ENCODE results near the gene TOB2.
"Not testable (repeated sequence)": the region's sequence is repeated elsewhere in the genome, so short reads cannot be mapped to it uniquely, and the experiment has no call there.

Gene TOB2

GRCh38 chr22:41469218-41469851 lies 22.7 kb upstream of the TOB2 start:
- TF ChIP-seq, protein P1, sequence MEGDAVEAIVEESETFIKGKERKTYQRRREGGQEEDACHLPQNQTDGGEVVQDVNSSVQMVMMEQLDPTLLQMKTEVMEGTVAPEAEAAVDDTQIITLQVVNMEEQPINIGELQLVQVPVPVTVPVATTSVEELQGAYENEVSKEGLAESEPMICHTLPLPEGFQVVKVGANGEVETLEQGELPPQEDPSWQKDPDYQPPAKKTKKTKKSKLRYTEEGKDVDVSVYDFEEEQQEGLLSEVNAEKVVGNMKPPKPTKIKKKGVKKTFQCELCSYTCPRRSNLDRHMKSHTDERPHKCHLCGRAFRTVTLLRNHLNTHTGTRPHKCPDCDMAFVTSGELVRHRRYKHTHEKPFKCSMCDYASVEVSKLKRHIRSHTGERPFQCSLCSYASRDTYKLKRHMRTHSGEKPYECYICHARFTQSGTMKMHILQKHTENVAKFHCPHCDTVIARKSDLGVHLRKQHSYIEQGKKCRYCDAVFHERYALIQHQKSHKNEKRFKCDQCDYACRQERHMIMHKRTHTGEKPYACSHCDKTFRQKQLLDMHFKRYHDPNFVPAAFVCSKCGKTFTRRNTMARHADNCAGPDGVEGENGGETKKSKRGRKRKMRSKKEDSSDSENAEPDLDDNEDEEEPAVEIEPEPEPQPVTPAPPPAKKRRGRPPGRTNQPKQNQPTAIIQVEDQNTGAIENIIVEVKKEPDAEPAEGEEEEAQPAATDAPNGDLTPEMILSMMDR (IDR thresholded peaks at IDR 0.05; ENCODE audit: low read depth, low read length), result peak; percentile 27; the same call in 1 of the 2 replicates
- no peak for TF ChIP-seq EZH2phosphoT487 (IDR thresholded peaks at IDR 0.05; ENCODE audit: low read depth)
- H2AFZ ChIP-seq (ENCODE audit: low read depth, low read length), result peak overlapping the region; percentile 9; the same call in 1 of the 2 replicates

GRCh38 chr22:41468381-41469217 lies 22.0 kb upstream of the TOB2 start, which contains the start of the genes ACO2 and PHF5A:
ACO2 (plus strand) TSS chr22:41469117; CDS start chr22:41469147, 30 bp downstream.
PHF5A (minus strand) TSS chr22:41468692; CDS start chr22:41468653, 39 bp downstream.
- TF ChIP-seq EZH2phosphoT487 (IDR thresholded peaks at IDR 0.05; ENCODE audit: low read depth), result no peak
- TF ChIP-seq, protein P1 (IDR thresholded peaks at IDR 0.05; ENCODE audit: low read depth, low read length), result no peak
- peaks cover 37% of the 10 kb centered on the region for H3K36me3 ChIP-seq (replicated peaks; ENCODE audit: low read depth, low read length)
- peak within 1 kb of the TSS; percentile 79 for H3K4me3 ChIP-seq (ENCODE audit: low read length)
- peak within 1 kb of the TSS; percentile 95 for H2AFZ ChIP-seq (ENCODE audit: low read depth, low read length)
- no peaks in the 10 kb centered on the region for H3K27me3 ChIP-seq (ENCODE audit: low read depth, low read length)
- no peaks in the 10 kb centered on the region for H3K9me3 ChIP-seq (ENCODE audit: insufficient read depth, low read length)
- H3K27ac ChIP-seq (ENCODE audit: low read length), result peak within 1 kb of the TSS; percentile 77
- peaks cover 88% of the 10 kb centered on the region for H3K79me2 ChIP-seq (ENCODE audit: low read length)
- peak within 1 kb of the TSS; percentile 84 for H3K9ac ChIP-seq (ENCODE audit: low read length)
- peak within 1 kb of the TSS; percentile 93 for H3K4me2 ChIP-seq (ENCODE audit: low read length)
- H3K4me1 ChIP-seq (ENCODE audit: low read length), result peaks cover 18% of the 10 kb centered on the region
- no peaks in the 10 kb centered on the region for H4K20me1 ChIP-seq (ENCODE audit: insufficient read depth, low read length)

More at GRCh38 chr22:41469218-41469851, 22.7 kb upstream of the TOB2 start:
- peak overlapping the region; percentile 77 for H3K27ac ChIP-seq (ENCODE audit: low read length)
- H3K9ac ChIP-seq (ENCODE audit: low read length), result peak overlapping the region; percentile 84
- peaks cover 30% of the 10 kb centered on the region for H3K36me3 ChIP-seq (replicated peaks; ENCODE audit: low read depth, low read length)
- peak overlapping the region; percentile 79 for H3K4me3 ChIP-seq (ENCODE audit: low read length)
- H3K4me2 ChIP-seq (ENCODE audit: low read length), result peak overlapping the region; percentile 93
- peaks cover 18% of the 10 kb centered on the region for H3K4me1 ChIP-seq (ENCODE audit: low read length)
- no peaks in the 10 kb centered on the region for H3K9me3 ChIP-seq (ENCODE audit: insufficient read depth, low read length)
- H3K27me3 ChIP-seq (ENCODE audit: low read depth, low read length), result no peaks in the 10 kb centered on the region
- H3K79me2 ChIP-seq (ENCODE audit: low read length), result peaks cover 87% of the 10 kb centered on the region
- H4K20me1 ChIP-seq (ENCODE audit: insufficient read depth, low read length), result no peaks in the 10 kb centered on the region

- no peak overlapping the region for H3K4me2 ChIP-seq (ENCODE audit: low read length)
- no peaks in the 10 kb centered on the region for H3K9me3 ChIP-seq (ENCODE audit: insufficient read depth, low read length)
- no peak overlapping the region for H3K9ac ChIP-seq (ENCODE audit: low read length)
- peaks cover 53% of the 10 kb centered on the region for H3K36me3 ChIP-seq (replicated peaks; ENCODE audit: low read depth, low read length)
- no peaks in the 10 kb centered on the region for H3K4me1 ChIP-seq (ENCODE audit: low read length)
- H3K4me3 ChIP-seq (ENCODE audit: low read length), result no peak overlapping the region
- peaks cover 29% of the 10 kb centered on the region for H3K79me2 ChIP-seq (ENCODE audit: low read length)
- no peaks in the 10 kb centered on the region for H3K27me3 ChIP-seq (ENCODE audit: low read depth, low read length)
- H4K20me1 ChIP-seq (ENCODE audit: insufficient read depth, low read length), result no peaks in the 10 kb centered on the region
- no peak overlapping the region for H2AFZ ChIP-seq (ENCODE audit: low read depth, low read length)
- H3K27ac ChIP-seq (ENCODE audit: low read length), result no peak overlapping the region
- no peak for TF ChIP-seq EZH2phosphoT487 (IDR thresholded peaks at IDR 0.05; ENCODE audit: low read depth)
- TF ChIP-seq, protein P1 (IDR thresholded peaks at IDR 0.05; ENCODE audit: low read depth, low read length), result no peak
These were observed 15.3 kb upstream of the TOB2 start for GRCh38 chr22:41461901-41462300.

DNA sequence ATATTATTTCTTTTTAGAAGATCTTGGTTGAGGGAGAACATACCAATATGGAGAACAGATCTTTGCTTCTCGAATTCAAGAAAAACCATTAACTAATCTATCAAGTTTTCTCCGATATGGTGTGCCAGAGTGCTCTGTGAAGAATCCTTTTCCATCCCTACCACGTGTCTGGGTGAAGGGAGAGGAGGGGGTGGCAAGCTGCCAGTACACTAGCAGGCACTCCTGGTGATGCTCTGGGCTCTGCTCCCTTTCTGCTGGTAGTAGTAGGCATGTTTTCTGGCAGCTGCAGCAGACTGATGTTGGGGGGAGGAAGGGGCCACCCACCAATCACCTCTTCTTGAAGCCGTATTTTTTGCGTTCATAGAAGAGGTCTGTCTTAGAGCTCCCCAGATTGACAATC lies 13.5 kb upstream of the TOB2 start:
- H3K9me3 ChIP-seq (ENCODE audit: insufficient read depth, low read length), result not testable (repeated sequence)

More for the DNA sequence above, 13.5 kb upstream of the TOB2 start:
- not testable (repeated sequence) for H2AFZ ChIP-seq (ENCODE audit: low read depth, low read length); H3K27me3 ChIP-seq (ENCODE audit: low read depth, low read length); H3K4me1 ChIP-seq (ENCODE audit: low read length); H4K20me1 ChIP-seq (ENCODE audit: insufficient read depth, low read length); H3K4me3 ChIP-seq (ENCODE audit: low read length); H3K4me2 ChIP-seq (ENCODE audit: low read length); H3K27ac ChIP-seq (ENCODE audit: low read length); H3K9ac ChIP-seq (ENCODE audit: low read length)
- Histone ChIP-seq H3K79me2 (ENCODE audit: low read length) (peaks cover 16% of the 10 kb centered on the region), H3K36me3 (replicated peaks; ENCODE audit: low read depth, low read length) (peaks cover 41% of the 10 kb centered on the region)

All from OCI-LY3 (cell line).